Stimulated activated CD4-positive, alpha-beta T cell treated with anti-CD3 and anti-CD28 coated beads, Interleukin-1b, Interleukin-23, amount 100 ng/mL, for 48 hours (primary cell): ENCODE results near the gene P2RY2.
"Not testable (repeated sequence)": the region's sequence is repeated elsewhere in the genome, so short reads cannot be mapped to it uniquely, and the experiment has no call there.

ENCODE experiments used
- DNase-seq: peaks from one replicate; pipeline ENCODE4 v3.0.0-alpha.2; 2020

The P2RY2 gene

DNA sequence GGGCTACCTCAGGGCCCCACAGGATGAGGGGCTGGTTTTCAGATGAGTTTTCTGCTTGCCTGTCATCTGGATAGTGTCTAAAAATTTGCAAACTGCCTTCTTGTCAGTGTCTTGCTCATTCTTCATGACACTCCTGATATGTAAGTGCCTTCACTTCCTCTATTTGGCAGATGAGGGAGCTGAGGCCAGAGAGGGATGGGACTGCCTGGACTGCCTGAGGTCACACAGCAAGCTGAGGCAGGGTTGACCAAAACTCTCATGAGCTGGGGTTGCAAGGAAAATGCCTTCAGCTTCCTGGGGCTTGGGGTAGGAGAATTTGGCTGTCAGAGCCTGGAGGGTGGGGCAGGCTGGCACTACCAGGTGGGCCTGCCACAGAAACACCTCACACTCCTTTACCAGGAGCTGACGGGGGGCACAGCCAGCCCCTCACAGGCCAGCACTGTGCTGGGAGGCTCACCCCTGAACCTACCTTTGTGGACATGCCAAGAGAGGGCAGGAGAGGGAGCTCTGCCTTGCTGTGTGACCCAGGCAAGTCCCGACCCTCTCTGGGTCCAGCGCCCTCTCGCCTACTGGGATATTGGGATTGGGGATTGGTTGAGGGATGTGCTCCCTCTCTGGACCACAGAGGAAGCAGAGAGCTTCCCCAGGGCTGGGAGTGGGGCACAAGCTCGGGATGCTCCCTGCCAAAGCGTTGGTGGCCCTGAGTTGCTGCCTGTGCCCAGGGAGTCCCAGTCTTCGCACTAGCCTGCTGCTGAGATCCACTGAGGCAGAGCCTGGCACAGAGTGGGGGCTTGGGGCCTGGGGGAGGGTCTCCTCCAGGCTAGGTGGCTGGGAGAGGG is 52.2 kb downstream of the P2RY2 start:
- no peak for DNase-seq

DNA sequence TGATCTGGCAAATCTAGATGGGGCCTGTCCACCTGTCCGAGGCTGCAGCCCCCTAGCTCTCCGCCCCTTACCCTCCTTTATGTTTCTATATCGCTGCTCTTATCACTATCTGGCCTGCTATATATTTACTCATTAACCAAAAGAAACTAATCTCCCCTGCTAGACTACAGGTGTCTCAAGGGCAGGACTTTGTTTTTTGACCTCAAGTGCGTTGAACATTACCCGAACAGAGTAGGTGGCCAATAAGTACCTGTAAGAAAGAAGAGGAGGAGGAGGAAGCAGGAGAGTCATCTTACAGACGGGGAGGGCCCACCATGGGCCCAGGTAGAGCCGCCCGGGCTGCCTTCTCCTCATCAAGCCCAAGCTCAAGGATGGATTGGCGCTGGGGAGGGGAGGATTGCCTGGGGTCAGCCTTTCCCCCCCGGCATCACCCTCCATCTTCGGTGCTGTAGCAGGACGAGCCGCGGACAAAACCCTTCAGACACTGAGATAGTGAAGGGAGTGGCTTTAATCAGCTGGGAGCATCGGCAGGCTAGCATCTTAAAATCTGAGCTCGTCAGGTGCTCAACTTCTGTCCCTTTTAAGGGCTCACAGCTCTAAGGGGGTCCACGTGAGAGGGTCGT is 52.9 kb downstream of the P2RY2 start:
- no peak for DNase-seq

DNA sequence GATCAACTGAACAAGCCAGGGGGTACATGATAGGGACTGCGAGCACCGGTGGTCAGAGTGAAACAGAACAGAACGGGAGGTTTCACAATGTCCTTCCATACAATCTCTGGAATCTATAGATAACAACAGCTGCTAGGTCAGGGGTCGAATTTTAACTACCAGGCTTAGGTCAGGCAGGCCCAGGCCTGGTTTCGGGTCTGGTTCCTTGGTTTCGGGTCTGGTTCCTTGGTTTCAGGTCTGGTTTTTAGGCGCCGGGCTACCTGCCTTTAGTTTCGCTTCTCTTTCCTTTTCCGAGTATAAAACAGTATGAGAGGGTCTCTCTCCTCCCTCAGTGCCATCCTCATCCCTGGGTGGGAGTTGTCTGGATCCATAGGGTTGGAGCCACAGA is 53.4 kb downstream of the P2RY2 start:
- not testable (repeated sequence) for DNase-seq

DNA sequence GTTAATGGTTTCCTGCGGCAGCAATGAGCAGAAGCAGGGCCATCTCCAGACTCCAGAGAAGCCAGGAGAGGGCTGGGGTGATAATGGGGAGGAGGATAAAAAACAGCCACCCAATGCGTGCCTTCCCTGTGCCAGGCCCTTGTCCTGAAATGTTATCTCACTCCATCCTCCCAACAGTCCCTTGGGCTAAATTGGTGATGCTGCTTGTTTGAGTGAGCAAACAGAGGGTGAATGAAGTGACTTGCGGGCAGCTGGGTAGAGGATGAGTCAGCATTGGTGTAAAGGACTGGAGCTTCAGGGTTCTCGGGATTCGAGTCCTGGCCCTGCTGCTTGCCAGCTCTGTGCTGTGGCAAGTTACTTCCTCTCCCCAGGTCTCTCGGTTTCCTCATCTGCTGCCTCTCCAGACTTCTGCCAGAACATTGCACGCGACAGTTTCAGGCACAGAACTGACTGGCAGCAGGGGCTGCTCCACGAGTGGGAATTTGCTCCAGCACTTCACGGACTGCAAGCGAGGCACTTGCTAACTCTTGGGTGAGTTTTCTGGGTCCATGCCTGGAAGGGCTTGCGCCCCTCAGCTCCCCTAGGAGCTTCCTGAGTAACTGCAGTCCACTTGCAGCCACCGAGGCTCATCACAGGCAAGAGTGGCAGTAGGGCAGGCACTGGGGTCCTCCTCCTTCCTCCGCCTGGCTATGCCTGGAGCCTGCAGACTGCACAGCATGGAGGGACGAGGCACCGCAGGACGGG is 54.0 kb downstream of the P2RY2 start, which contains the start of gene P2RY6:
P2RY6 (plus strand) TSS at position 403 of the 744 bp plus-strand sequence. CDS start 24,181 bp downstream, outside the sequence.
- DNase-seq, result no peak

DNA sequence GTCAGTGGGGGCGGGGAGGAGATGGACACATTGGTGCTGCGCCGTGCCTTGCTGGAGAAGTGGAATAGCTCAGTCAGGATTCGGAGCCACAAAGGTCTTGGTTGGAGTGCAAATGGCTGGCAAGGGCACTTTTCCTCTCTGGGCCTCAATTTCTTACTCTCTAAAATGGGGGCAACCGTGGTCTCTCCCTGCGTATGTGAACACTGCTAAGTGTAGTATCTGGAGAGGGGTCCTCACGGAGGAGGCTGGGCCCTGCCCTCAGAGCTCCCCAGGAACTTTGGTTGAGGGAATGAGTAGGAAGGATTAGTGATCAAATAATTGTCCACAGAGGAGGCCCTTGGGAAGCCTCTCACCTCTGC is 54.6 kb downstream of the P2RY2 start:
- DNase-seq, result no peak

DNA sequence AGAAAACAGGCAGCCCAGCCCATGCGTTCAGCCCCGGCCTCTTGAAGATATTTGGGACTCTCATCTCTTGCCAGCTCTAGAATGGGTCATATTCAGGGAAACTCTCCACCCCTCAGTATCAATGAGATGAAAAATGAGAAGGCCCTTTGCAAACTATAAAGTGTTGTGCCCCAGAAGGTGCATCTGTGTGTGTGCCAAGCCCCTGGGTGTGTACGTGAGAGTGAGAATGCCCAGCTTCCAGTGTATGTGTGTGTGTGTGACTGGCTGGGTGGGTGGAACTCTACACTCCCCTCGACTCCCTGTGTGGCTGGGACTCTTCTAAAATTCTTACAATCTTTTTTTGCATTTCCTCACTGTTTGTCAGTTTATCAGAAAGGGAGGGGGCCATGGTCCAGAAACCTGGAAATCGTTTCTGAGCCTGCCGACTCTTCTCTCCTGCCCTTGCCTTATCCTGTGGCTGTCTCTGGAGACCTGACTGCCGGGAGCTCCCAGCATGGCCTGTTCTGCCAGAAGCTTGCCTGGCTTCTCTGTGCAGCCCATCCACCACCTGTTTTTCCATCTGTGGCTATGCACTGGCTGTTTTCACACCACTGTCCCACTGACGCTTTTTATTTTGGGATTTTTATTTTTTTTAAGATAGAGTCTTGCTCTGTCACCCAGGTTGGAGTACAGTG is 55.3 kb downstream of the P2RY2 start:
- DNase-seq, result no peak

DNA sequence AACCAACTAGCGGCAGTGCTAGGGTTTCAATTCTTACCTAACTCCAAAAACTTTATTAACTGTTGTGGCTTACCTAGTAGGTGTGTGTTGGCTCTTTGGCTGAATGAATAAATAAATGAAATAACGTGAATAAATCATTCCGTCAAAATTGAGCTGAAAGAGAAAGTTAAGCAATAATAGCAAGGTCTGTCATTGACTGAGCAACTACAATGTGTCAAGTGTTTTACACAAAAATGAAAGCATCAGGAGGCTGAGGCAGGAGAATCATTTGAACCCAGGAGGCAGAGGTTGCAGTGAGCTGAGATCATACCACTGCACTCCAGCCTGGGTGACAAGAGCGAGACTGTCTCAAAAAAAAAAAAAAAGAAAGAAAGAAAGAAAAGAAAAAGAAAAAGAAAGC is 56.1 kb downstream of the P2RY2 start:
- DNase-seq, result not testable (repeated sequence)

DNA sequence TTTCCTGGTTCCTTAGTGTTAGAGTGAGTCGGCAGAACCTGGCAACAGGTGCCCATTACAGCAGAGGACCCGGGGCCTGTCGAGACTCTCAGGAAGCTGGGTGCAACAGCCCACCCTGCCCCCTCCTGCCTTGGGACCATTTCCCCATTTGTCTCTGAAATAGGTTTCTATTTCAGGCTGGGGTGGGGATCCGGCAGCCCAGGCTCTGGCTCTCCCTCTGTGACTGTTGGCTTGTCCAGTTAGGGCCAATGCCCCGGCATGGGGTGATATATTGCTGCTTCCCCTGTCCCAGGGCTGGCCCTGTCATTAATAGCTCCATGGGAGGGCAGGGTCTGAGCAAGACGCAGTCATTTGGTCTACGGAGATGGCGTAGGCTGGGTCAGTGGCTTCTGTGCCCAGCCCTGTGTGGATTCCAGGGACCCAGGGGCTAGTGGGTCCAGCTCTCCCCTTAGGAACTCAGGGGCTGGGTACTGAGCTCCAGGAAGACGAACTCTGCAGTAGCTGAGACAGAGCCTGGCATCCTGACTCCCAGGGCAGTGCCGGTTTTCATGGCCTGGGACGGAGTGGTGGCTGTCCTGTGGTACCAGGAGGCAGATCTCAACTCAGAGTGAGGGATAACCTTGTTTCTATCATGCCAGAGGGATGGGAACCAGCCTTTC is 56.8 kb downstream of the P2RY2 start:
- DNase-seq, result no peak

DNA sequence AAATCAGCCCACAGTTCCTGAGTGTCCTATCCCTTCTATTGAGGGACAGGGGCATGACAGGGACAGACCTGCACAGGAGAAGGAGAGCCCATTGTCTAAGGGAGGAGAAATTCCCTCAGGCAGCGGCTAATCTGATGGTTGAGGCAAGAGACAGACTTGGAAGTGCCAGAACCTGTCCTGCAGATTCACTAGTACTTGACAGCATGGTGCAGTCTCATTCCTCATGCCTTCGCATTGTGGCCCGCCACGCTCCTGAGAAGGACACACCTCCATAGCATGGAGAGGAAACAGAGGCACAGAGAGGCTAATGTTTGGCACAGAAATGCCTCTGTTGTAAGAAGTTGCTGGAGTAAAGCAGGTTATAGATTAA is 57.3 kb downstream of the P2RY2 start:
- no peak for DNase-seq

DNA sequence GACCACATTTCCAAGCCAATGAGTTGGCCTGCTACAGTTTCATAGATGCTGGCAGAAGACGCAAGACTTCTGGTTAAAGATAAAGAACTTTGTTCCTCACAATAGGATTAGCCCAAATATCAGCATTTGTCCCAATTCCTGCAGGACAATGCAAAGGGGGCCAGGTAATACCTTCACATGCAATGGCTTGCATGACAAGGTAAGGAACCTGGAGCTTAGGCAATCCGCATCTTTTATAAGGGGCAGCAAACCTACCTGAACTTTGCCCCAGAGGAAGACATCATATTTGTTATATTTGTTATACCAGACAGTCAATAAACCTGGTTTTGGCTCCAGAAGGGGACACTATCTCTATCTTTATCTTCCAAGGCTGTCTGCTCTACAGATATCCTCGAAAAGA is 59.4 kb downstream of the P2RY2 start:
- no peak for DNase-seq

DNA sequence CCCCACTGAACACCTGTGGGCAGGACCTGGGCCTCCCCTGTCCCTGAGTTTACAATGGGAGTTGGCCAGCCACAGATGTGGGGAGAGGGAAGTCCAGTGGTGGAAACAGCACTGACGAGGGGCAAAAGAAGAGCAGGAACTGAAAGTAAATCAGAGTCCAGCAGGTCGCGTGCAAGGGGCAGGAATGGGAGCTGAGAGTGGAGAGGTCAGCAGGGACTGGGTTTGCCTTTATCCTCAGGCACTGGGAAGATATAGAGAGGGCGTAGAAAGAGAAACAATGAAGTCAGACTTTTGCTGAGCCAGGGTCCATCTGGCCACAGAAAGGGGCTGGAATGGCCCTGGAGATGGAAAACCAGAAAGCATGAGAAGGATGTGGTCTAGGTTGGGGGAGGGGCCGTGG is 62.5 kb downstream of the P2RY2 start:
- DNase-seq, result no peak

DNA sequence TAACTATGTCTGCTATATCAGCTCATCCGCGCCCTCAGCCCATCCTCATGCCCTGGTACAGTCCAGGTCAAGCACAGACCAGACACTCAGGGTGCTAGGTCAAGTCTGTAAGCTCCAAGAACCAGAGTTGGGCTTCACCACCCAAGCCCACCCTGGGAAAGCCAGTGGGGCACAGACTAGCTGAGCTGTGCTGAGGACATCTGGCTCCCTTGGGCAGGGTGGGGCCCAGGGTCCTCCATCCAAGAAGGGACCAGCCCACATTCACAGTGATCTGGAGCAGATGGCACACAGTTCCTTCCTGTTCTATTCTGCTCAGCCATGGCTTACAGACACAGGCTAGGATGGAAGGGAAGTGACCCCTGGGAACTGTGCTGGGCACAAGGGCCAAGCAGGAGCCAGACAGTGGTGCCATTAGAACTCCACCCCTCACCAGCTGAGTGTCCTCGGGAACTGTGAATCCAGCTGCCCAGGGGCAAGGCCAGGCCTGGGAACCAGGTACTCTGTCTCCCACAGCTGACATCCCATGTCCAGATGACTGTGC is 63.2 kb downstream of the P2RY2 start:
- no peak for DNase-seq

DNA sequence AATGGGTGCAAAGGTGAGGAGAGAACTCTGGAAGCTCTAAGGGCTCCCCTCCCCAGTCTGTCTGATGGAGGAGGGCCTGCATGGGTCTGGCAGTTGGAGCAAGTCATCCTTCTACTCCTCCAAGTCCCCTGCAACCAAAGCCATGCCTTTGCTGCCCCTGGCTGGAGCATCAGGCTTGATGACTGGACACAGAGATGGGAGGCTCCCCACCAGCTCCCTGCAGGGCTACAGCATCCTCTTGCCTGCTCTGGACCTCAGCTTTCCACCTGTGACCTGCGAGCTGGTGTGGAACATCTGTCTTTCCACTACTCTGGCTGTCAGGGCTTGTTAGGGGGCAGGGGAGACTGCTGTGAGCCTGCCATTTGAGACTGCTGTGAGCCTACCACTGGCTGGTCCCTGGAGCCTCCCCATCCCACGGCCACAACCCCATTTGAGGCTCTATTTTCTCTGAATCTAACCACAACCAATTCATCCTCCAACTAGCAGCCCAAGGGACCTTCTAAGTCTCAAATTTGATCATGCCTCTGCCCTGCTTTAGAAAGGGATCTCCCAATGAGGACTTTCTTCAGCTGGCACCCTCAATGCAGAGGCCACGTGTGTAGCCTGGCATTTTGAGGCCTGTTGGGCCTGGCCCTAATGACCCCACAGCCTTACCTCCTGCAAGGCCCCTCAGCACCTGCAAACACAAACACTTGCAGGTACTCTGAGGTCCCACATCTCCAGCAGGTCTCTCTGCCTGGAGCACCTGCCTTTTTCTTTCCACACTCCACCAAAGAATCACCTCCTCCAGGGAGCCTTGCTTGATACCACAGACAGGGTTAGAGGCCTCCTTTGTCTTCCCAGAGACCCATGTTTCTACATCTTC is 63.9 kb downstream of the P2RY2 start:
- DNase-seq, result no peak

DNA sequence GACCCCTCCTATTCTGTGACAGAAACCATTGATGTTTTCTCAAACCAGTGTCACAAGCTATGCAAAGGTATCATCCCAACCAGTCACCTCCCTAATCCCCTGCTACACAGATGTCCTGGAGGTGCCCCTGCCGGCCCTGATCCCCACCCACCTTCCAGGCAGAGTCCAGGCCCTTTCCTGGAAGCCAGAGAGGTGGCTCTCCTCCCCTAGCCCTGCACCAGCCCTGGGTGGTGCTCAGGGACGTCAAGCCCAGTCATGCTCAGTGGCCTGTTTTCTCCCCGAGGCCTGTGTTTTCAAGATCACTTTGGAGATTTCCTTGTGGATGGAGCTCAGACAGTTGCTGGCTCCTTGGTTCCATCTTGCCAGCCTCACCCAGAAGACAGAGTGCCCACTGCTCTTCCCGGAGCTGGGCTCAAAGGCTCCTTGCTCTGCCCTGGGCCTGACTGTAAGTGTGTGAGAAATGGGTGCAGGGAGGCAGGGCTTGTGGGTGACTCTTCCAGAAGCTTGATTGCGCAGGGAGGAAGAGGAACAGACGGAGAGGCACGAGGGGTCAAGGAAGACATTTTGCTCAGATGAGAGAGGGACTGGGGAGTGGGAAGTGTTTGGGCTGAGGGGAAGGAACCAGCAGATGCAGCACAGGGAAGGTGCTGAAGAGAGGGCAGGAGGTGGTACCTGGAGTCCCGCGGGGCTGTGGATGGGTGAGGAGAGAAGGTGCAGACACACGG is 65.4 kb downstream of the P2RY2 start:
- DNase-seq, result no peak

DNA sequence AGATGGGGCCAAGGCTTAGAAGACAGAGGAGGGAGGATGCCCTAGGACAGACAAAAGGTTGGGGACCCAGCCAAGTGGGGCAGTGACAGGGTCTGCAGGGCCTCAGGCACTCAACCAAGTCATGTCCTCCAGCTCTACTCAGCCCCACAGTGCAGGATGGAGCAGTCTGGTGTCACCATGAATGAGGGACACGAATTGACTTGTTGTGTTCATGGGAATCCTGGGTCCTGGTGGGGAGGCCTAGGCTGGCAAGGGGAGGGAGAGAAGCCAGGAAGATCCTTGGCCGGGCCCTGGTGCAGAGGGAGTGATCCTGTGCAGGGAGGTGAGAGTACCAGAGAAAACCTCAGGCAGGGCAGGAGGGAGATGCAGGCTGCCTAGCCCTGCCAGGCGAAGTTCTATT is 66.0 kb downstream of the P2RY2 start:
- DNase-seq, result no peak

DNA sequence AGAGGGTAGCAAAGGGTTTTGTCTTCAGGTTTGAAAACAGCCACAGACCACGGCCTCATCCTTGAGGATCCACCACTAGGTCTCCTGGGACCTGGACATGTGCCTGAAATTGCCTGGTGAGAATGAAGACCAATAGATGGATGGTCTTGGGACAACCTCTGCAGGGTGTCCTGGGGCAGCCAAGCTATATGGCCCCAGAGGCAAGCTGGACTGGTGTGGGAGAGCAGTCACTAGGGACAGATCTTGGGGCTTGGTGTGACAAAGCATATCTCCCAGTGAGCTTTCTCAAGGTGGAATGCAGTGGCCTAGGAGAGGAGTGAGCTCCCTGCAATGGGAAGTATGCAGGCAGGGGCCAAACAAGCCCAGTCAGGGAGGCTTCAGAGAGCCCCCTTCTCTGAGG is 67.6 kb downstream of the P2RY2 start:
- no peak for DNase-seq
